ENCODE data around the gene LPGAT1. TPM values are rescaled to one million over a fixed set of nuclear protein-coding genes. Genes with fewer than 3 reads are reported as not detected.
"Not testable (repeated sequence)": the region's sequence is repeated elsewhere in the genome, so short reads cannot be mapped to it uniquely, and the experiment has no call there.

LPGAT1 gene
- total and polyA plus RNA-seq, 2 donors (not counting 3 experiments of a cell fraction or from before 2014, with no cell fraction given), result 6.1 to 46.0 TPM

- intact Hi-C loops (cut with micrococcal nuclease), result loop anchor here (5.0 kb wide), 3 partner anchors 87 to 317 kb away; no protein-coding TSS in a partner anchor
- ChIA-PET POLR2A (no interaction called here), CTCF (interaction anchor here (1.2 to 1.6 kb wide), 5 partner anchors 9 to 761 kb away, joined by 3 to 8 read pairs (median 6); partner anchors contain the start of gene INTS7)
Observed at GRCh38 chr1:211695135-211695816, 135.3 kb downstream of the LPGAT1 start.

GRCh38 chr1:211693911-211694310 is 136.7 kb downstream of the LPGAT1 start:
- BruUV-seq (replicated peaks); H3K79me2 ChIP-seq (ENCODE audit: control insufficient read depth, insufficient read depth, low read length); POLR2A ChIA-PET; H3K4me1 ChIP-seq (ENCODE audit: control insufficient read depth, extremely low read depth, insufficient read depth, low read length); H4K20me1 ChIP-seq (replicated peaks; ENCODE audit: control insufficient read depth, extremely low read depth, insufficient read depth, low read length); H3K4me2 ChIP-seq (ENCODE audit: insufficient read depth, low read length); intact Hi-C loops (cut with micrococcal nuclease); H3K27ac ChIP-seq (ENCODE audit: insufficient read depth, low read depth, low read length); H3K4me3 ChIP-seq (replicated peaks in 1 of 3; ENCODE audit: insufficient read depth in 1 of 3, low read depth in 1 of 3, low read length in 3 of 3); H2AFZ ChIP-seq (ENCODE audit: low read depth, low read length); H3K36me3 ChIP-seq (ENCODE audit: control insufficient read depth in 2 of 2, extremely low read depth in 1 of 2, insufficient read depth in 2 of 2, low read length in 2 of 2); FAIRE-seq; dilution Hi-C loops (cut with MboI; ENCODE audit: extremely low pct_ligation_motif_present, low sequenced_read_pairs); H3K9me1 ChIP-seq (replicated peaks; ENCODE audit: control insufficient read depth, extremely low read depth, insufficient read depth, low read length); H3K9me3 ChIP-seq (replicated peaks; ENCODE audit: control insufficient read depth, insufficient read depth, low read length); H3K27me3 ChIP-seq (ENCODE audit: control insufficient read depth in 2 of 2, insufficient read depth in 2 of 2, low read length in 2 of 2); H3K9ac ChIP-seq (replicated peaks; ENCODE audit: extremely low read depth, insufficient read depth, low read length); DNase-seq (ENCODE audit: low read depth, low spot score): not testable (repeated sequence)
- CTCF ChIA-PET, result interaction anchor here (1.2 to 1.5 kb wide), 2 partner anchors 13 to 341 kb away, joined by 3 read pairs; partner anchors contain the start of genes DTL and INTS7

More at GRCh38 chr1:211695135-211695816, 135.3 kb downstream of the LPGAT1 start:
- dilution Hi-C loops (cut with MboI; ENCODE audit: extremely low pct_ligation_motif_present, low sequenced_read_pairs), result no loop called here
- H3K27me3 ChIP-seq (ENCODE audit: control insufficient read depth in 2 of 2, insufficient read depth in 2 of 2, low read length in 2 of 2), result peaks cover 5% of the 10 kb centered on the region in 2 experiments
- H3K36me3 ChIP-seq (ENCODE audit: control insufficient read depth in 2 of 2, extremely low read depth in 1 of 2, insufficient read depth in 2 of 2, low read length in 2 of 2), result no peaks in the 10 kb centered on the region
- no peaks in the 10 kb centered on the region for H4K20me1 ChIP-seq (replicated peaks; ENCODE audit: control insufficient read depth, extremely low read depth, insufficient read depth, low read length)
- TF ChIP-seq FOS (IDR thresholded peaks at IDR 0.05; ENCODE audit: borderline replicate concordance, insufficient read depth, low read length) (no peak), MAX (IDR thresholded peaks at IDR 0.05; ENCODE audit: insufficient read depth, insufficient read length) (no peak), POLR2A (IDR thresholded peaks at IDR 0.05; ENCODE audit: low read depth, low read length) (no peak), MYC (IDR thresholded peaks at IDR 0.05; ENCODE audit: low read depth, low read length) (no peak), GATA2 (IDR thresholded peaks at IDR 0.05; ENCODE audit: insufficient read depth, insufficient read length, low read depth, low read length) (no peak), JUN (IDR thresholded peaks at IDR 0.05; ENCODE audit: borderline replicate concordance, insufficient read depth, insufficient read length, low read depth) (no peak), EZH2 (IDR thresholded peaks at IDR 0.05; ENCODE audit: borderline replicate concordance, low read depth, low read length, severe bottlenecking) (no peak), POLR2AphosphoS5 (IDR thresholded peaks at IDR 0.05; ENCODE audit: insufficient read depth, low read depth, low read length) (no peak), CTCF (IDR thresholded peaks at IDR 0.05; ENCODE audit: extremely low read depth in 1 of 2, insufficient read depth in 1 of 2, low read depth in 1 of 2, low read length in 2 of 2) (no peak)
- no peaks in the 10 kb centered on the region for H3K9me1 ChIP-seq (replicated peaks; ENCODE audit: control insufficient read depth, extremely low read depth, insufficient read depth, low read length)
- no peak overlapping the region for H3K4me3 ChIP-seq (replicated peaks in 1 of 3; ENCODE audit: insufficient read depth in 1 of 3, low read depth in 1 of 3, low read length in 3 of 3)
- H3K79me2 ChIP-seq (ENCODE audit: control insufficient read depth, insufficient read depth, low read length), result no peaks in the 10 kb centered on the region
- no TSS peak for BruUV-seq (replicated peaks)
- no peak overlapping the region for H2AFZ ChIP-seq (ENCODE audit: low read depth, low read length)
- H3K4me1 ChIP-seq (ENCODE audit: control insufficient read depth, extremely low read depth, insufficient read depth, low read length), result no peaks in the 10 kb centered on the region
- H3K9me3 ChIP-seq (replicated peaks; ENCODE audit: control insufficient read depth, insufficient read depth, low read length), result no peaks in the 10 kb centered on the region
- FAIRE-seq (no peak), DNase-seq (ENCODE audit: low read depth, low spot score) (no peak)
- no peak overlapping the region for H3K27ac ChIP-seq (ENCODE audit: insufficient read depth, low read depth, low read length)
- H3K9ac ChIP-seq (replicated peaks; ENCODE audit: extremely low read depth, insufficient read depth, low read length), result no peak overlapping the region
- no peak overlapping the region for H3K4me2 ChIP-seq (ENCODE audit: insufficient read depth, low read length)
